Pons (tissue), 1 donor: ENCODE results near the gene DAD1.
"Not testable (repeated sequence)": the region's sequence is repeated elsewhere in the genome, so short reads cannot be mapped to it uniquely, and the experiment has no call there.

ENCODE experiments used
- DNase-seq: peaks from one replicate; pipeline ENCODE4 v3.0.0-alpha.2; 2016; ENCODE audit warnings: low spot score

Gene DAD1

DNA sequence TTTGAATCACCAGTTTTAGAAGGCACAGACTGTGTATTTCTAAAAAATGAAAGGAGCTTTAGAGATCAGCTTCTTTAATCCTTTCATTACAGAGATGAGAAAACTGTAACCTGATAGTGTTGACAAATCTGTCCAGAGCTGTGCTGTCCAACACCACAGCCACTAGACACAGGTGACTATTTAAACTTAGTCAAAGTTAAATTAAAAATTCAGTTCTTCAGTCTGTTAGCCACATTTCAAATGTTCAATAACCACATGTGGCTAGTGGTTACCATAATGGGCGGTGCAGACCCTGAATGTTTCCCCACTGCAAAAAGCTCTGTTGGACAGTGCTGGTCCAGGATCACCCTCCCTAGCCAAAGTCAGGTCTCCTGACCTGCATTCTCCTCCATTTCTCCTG, 21.6 kb downstream of the DAD1 start:
- DNase-seq: no peak

DNA sequence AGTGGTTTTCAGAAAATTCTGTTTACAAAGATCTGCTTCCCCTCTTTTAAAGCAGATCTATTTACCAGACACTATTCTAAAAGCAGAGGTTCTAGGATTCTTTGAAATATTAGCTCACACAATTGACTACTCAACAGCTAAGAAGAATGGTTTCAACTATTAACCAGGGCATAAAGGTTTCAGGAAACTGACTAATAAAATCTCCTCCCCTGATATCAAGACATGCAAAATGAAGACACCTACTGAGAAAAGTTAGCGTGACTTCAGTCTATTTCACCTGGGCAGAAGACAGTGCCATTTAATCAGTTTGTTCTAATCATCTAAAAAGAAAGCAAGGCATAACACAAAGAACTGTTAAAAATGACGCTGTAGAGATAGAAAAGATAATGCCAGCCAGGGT, 22.2 kb downstream of the DAD1 start:
- no peak for DNase-seq

DNA sequence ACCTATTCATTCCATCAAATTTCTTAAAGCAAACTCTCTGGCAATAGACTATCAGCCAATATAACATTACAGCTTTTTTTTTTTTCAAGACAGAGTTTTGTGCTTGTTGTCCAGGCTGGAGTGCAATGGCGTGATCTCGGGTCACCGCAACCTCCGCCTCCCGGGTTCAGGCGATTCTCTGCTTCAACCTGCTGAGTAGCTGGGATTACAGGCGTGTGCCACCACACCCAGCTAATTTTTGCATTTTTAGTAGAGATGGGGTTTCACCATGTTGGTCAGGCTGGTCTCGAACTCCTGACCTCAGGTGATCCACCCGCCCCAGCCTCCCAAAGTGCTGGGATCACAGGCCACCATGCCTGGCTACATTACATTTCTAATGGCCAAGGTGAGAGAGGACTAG, 22.8 kb downstream of the DAD1 start:
- not testable (repeated sequence) for DNase-seq

DNA sequence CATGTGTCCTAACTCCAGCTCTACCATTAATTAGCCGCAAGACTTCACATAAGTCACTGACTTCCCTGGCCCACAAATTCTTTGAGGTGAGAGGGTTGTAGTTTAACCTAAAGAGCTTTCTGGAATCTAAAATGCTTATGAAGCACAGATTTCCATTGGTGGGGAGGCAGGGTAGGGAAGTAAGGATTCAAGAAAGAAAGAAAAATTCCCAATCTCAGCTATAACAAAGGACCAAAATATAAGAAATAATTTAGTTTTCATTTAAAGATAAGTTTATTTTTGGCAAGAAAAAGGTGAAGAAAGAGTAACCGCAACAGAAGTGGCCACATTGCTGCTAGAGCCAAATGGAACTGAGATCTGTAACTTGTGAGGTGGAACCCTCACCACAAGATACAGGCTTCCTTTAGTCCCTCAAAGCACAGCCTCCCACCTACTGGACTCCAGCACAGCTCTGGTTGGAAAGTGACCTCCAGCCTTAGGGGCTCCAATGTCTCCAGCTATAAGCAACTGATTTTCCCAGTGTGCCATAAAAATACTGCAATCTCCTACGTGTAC, 23.6 kb downstream of the DAD1 start:
- DNase-seq: no peak

DNA sequence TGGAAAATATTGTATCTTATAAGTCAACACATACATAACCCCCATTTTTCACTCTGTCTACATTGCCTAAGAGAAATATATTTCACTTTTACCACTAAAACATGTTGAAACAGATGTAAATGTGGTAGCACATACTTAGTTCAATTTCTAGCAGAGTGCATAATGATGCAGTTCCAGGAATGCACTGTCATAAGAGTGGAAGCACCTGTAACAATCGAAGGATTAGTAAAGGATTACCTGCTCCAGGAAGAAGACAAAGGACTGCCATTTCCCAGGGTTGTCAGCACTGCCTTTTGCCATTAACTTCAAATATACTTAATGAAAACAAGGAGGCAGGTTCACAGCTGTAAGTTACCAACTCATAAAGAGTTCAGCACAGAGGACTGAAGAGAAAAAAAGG, 24.6 kb downstream of the DAD1 start:
- no peak for DNase-seq

DNA sequence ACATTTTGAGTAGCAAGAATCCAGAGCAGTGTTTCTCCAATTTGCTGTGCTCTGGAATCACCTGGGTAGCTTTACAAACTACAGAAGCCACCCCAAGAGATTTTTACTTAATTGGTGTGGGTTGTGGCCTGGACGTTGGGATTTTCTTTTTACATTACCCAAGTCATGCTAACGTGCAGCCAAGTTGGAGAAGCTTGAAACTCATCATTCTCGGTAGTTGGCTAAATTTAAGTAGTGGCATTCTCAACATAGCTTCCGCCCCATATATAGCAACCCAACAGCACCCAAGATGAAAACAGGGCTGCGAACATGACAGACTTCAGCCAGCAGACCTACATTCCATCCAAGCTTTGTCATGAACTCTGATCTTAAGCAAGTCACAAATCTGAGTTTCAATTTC, 25.0 kb downstream of the DAD1 start:
- no peak for DNase-seq

DNA sequence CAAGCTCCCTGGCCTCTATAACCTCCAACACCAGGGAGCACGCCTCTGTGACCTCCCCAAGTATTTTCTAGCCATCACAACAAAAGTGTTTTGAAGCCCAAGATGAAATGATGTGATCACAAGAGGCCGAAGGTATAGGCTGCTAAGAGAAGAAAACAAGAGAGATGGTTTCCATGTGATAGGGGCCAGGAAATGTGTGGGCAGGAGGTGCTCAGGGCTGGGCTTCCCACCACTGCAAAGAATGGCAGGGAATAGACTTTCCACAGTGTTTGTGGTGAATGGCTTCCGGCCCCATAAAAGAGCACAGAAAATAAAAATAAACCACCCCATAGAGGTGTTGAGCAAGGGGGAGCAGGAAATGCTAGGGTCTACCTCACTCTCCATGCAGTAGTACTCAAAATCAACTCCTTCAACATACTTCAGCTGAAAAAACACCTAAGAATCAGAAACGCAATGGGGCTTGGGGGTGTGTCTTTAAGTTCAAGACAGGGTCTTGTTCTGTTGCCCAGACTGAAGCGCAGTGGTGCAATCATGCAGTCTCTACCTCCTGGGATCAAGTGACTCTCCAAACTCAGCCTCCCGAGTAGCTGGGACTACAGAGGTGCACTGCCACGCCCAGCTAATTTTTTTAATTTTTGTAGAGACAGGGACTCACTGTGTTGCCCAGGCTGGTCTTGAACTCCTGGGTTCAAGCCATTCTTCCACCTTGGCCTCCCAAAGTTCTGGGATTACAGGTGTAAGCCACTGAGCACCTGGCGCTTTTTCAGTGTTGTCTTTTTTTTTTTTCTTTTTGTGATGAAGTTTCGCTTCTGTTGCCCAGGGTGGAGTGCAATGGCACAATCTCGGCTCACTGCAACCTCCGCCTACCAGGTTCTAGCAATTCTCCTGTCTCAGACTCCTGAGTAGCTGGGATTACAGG, 27.1 kb downstream of the DAD1 start:
- no peak for DNase-seq

DNA sequence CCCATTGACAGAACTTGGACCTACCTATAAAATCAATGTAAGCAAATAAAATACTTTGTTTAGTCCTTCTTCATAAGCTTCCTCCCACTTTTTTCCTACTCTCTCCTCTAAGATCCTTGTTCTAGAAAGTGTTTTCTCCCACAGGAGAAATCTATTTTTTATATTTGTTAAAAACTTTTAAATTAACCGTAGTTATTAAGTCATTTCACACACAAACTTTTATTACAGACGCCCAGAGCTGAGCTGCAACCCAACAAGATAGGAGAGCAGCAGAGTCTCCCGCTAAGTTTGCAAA, 27.7 kb downstream of the DAD1 start:
- DNase-seq: no peak

DNA sequence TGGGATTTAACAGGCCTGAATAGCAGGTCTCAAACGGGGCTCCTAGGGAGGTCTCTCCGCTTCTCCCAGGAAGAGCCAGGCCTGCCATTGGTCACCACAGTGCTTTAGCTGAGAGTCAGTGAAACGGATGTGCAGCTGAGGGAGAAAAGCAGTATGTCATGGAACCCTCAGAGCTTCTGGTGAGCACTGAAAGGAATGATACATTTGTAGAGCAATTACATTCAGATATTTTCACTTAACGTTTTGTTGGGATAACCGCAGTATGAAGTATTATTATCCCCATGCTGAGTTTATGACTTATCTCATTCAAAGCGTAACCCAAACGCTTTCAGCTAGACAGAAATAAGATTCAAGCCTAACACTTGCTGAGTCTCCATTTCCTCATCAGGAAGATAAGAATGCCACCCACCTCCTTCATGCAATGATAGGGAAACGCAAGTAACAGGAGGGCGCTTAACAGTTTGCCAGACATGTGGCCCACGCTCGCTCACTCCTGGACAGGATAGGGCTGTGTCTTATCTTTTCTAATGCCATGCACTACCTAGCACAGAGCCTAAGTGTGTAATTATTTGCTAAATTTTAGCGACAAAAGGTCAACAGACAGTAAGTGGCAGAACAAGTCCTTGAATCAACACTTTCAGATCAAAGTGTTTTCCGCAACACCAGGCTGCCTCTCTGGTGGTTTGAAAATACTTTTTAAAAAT, 28.2 kb downstream of the DAD1 start:
- DNase-seq: no peak

DNA sequence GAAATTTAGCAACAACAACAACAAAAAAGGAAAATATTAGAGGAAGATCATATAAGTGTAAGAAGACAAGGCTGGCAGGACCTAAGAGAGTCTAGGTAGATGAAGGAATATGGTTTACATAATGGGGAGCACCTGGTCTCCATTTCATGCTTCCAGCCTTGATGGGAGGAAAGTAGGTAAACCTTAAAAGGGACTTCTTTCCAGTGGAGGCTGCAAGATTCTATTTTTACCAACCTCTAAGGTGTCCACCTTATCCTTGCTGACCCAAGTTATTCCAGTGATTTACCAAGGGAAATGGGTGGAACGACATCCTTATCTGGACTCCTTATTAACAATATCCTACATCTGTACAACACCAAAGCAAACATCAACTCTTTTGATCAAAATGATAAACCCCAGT, 30.0 kb downstream of the DAD1 start:
- DNase-seq: no peak

DNA sequence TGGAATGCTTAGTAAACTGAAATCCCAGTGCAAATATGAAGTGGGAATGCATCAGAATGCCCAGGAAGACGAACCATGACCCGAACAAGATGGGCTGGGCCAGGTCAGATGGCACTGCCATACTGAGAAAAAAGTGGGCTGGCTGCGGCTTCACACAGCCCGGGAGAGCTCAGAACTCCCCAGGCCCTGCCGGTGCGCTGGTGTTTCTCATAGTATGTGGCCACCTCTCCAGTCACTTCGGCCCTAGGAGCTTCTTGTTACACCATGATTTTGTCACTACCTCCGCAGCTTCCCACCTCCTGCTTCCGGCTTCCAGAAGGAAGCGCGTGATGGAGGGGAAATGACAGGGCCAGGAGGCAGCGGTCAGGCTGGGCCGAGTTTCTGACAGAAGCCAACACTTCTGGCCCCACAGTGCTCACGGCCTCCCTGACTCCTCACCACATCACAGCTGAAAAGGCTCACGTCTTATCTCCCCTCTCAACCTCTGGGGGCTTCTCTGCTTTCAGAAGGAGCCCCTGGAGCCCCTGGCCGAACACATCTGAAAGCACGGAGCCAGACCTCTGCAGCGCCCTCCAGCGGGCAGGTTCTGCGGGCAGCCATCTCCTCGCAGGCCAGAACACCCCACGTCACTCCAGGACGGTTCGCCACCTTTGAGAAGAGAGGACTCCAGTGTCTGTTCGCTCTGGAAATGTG, 30.7 kb downstream of the DAD1 start:
- DNase-seq: no peak

DNA sequence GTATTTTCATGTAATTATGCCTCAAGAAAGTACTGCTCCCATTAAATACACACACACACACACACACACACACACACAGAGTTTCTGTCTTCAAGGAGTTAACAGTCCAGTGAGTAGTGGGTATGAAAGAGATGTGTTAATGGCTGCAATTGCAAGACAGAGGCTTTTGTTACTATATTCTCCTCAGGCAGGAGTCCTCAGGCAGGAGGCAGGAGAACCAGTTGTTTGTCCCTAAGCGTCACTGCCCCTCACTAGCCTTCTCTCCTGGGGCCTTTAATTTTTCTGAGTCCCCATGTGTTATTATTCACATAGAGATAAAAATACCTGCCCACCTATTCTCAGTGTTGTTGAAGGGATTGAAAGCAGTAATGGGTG, 31.2 kb downstream of the DAD1 start:
- no peak for DNase-seq

DNA sequence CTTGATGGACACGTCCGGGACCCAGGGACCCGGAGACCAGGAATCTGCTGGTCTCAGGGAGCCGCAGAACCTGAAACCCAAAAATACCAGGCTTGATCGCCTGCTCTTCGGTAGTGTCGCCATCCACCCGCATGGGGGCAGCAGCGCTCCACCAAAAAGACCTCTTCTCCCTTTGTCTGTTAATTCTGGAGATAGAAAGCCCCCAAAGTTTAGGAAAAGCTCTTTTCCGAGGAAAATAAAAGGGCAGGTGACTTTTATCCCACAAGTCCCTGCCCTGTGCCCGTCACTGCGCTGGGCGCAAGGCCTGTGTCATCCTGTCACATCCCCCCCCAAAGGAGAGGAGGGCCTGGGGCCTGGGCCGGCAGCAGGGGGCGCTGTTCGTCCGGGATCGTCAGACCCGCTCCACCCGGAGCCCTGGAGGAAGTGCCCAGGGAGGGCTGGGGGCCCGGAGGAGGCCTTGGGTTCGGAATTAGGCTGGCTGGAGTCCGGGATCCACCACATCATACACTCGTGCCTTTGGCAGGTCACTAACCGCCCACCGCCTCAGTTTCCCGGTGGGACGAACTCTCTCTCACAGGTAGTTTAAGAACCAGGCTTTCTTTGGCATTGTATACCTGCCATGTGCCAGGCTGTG, 31.9 kb downstream of the DAD1 start:
- DNase-seq: peak; percentile 66

DNA sequence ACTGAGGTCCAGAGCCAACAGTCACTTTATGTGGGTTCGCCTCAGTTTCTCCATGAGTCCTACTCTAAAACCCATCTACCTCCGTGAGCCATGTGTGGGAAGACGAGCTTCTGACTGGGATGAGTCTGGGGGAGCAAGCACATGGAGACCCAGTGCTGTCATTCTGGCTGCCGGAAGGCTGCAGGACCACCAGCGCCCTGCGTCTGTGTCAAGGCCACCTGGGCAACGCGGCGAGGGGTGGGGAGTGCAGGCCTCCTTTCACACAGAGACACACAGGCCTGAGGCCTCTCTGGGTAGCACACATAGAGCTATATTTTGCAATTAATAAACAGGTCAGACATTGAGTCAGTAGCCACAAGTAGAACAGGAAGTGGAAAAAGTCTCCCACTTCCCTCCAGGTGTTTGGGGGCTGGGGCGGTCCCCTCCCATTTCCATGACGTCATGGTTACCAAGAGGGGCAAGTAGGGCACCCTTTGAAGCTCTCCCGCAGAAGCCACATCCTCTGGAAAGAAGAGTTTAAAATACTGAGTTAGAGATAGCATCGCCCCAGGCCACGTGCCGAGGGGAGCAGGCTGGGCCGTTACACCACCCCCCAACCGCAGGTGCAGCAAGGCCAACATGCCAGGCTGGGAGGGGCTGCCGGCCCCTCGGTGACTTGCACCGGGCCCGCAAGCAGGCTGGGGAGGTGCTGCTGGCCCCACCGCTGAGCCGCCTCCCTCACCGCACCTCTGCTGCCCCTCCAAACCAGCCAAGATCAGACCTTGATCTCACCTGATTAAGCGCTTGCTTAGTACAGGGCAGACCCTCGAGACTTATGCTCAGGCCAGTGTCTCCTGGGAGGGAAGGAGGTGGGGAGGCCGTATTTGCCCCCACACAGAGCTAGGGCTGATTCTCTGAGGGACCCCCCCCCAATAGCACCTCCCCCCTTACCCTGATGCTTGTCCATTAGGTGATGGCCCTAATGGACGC, 32.7 kb downstream of the DAD1 start:
- no peak for DNase-seq

DNA sequence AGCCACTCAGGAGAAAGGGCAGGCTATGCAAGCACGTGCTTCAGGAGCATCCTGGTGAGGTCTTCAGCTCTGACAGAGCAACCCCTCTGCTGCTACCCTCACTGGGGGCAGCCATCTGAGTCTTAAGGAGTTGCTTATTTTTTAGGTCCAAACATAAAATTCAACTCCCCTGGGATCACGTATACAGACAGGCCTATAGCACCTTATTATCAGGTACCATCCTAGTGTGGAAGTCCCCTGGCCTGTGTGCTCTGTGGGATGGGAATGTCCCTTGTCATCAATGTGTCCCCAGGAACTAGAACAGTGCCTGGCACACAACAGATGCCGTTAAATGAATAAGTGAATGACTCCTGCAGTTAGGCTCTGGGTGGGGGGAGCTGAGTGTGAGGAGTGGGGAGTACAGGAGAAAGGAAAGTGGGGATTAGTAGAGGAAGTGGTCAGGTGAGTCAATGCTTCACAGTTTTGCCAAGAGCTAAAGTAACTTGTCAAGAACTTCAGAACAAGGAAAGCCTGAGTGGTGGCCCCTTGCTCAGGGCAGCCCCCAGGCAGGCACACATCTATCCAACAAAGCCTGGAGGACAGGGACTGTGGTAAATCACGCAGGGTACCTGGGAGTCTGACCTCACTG, 33.5 kb downstream of the DAD1 start:
- DNase-seq: no peak

DNA sequence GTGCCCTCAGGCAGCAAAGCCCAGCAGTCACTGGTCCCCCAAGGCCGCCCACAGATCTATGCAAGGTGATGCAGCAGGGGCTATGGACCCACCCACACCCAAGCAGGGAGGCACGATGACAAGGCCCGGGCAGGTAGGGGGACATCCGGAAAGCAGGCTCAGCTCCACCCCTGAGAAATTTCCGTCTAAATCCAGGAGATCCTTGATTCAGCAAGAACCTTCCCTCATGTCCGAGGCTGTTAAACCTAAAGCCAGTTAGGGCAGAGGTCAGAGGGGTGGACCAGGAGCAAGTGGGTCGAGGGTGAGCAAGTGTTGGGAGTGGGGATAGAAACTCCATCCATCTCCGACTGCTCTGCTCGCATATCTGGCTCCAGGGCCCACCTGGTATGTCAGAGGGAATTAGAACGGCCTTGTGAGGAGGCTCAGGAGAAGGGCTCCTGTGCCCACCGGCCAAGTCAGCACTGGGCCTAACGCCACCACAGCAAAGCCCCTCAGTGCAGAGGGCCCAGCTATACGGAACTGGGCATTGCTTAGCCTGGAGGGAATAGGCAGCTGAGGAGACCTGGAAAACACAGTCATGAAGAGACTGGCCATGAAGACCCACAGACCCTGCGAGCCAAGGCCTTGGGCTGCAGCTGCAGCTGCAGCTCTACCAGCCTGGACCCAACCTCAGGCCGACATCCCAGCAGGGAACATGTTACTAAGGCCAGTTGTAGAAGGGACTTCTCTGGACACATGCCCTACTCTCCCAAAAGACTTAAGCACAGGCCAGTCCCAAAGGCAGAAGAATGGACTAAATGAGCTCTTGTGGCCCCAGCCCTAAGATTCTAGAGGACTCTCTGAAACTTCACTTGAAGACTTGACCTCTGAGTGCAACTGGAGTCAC, 34.3 kb downstream of the DAD1 start:
- DNase-seq: no peak

DNA sequence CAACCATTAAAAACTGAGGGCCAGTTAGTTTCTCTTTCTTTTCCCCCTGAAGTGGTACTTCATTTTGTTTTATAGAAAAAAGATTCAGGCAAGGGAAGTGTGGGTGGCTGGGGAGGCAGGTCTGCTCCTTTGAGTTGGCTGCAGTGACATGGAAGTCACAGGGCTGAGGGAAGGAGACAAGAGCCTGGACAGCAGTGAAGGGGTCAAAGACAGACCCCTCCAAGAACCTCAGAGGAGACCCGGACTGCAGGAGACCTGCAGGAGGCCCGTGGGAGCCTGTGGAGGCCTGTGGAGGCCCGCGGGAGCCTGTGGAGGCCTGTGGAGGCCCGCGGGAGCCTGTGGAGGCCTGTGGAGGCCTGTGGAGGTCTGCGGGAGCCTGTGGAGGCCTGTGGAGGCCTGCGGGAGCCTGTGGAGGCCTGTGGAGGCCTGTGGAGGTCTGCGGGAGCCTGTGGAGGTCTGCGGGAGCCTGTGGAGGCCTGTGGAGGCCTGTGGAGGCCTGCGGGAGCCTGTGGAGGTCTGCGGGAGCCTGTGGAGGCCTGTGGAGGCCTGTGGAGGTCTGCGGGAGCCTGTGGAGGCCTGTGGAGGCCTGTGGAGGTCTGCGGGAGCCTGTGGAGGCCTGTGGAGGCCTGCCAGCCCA, 35.0 kb downstream of the DAD1 start:
- not testable (repeated sequence) for DNase-seq

DNA sequence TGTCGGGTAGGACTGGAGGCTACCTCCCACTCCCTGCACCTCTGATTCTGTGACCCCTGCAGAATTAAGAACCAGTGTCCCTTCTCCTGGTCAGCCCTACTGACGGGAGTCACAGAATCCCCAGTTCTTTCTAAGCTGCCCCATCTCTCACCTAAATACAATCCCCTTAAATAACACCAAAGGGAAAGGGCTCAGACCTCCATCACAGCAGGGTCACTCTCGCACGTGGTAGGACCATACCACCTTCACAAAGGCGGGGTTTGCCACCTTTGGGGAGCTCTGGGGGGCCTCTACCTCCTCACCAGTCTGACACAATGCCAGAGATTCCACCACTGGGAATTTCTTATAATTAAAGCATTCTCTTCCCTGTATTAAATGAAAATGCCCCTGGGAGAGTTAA, 35.6 kb downstream of the DAD1 start:
- no peak for DNase-seq

DNA sequence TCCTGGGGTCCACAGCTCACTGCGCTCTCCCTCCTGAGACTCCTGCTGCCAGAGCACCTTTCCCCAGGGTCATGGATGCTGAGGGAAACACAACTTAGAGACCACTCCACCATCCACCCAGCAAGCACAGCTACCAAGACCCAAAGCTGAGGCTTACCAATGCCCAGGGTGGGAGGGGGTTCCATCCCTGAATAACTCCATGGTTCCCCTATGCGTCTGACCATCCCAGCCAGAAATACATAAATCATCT, 36.3 kb downstream of the DAD1 start:
- DNase-seq: no peak
